Right lobe of liver (tissue), 6 donors: ENCODE data around the gene METTL4. TPM values are rescaled to one million over a fixed set of nuclear protein-coding genes. Genes with fewer than 3 reads are reported as not detected.
"Not testable (repeated sequence)": the region's sequence is repeated elsewhere in the genome, so short reads cannot be mapped to it uniquely, and the experiment has no call there.

Source experiments
- ATAC-seq, 4 donors: fragments of 200-7000 bp; cut with Tn5 transposase; one replicate each; pipeline ENCODE4 v1.9.1; 2020; ENCODE audit warnings: mild to moderate bottlenecking in 4 of 4, moderate library complexity in 4 of 4
- DNase-seq, 3 donors: peaks; one replicate each; pipeline ENCODE4 v3.0.0-alpha.2; 2020
- H3K27ac ChIP-seq, 3 donors: fragments of 200-600 bp; one replicate each; pipeline ENCODE4 v1.8.0; 2022
- H3K27me3 ChIP-seq, 2 donors: fragments of 200-600 bp; one replicate each; pipeline ENCODE4 v1.8.0; 2022
- H3K36me3 ChIP-seq, 4 donors: fragments of 200-600 bp; sonication (generic) in 1 of 4; one replicate each; pipeline versions ENCODE4 v1.5.1 to v1.8.0; 2017 to 2022; ENCODE audit warnings: control low read depth in 1 of 4
- H3K4me1 ChIP-seq, 4 donors: fragments of 200-600 bp; sonication (generic) in 1 of 4; one replicate each; pipeline versions ENCODE4 v1.5.1 to v1.8.0; 2017 to 2022; ENCODE audit warnings: control low read depth in 1 of 4
- H3K4me3 ChIP-seq, 3 donors: fragments of 200-600 bp; one replicate each; pipeline ENCODE4 v1.8.0; 2022
- H3K9me3 ChIP-seq, 4 donors: fragments of 200-600 bp; sonication (generic) in 1 of 4; one replicate each; pipeline versions ENCODE4 v1.5.1 to v1.8.0; 2017 to 2022; ENCODE audit warnings: control low read depth in 1 of 4
- POLR2A ChIP-seq: fragments of 450-650 bp; IDR thresholded peaks from one replicate; pipeline ENCODE4 v1.6.1; 2017; ENCODE audit warnings: antibody characterized with exemption, mild to moderate bottlenecking
- WGBS: methylation state at CpG from one replicate; pipeline ENCODE4 v1.1.6; 2018; ENCODE audit warnings: low coverage, low lambda C conversion rate; ENCODE audit not compliant: insufficient coverage; ENCODE audit errors: missing lambda C conversion rate; 5-methylcytosine and 5-hydroxymethylcytosine counted together
- intact Hi-C, 2 donors: fragments of 100-400 bp; cut with DNase I; formaldehyde crosslinking; loops; one replicate each; pipeline versions ENCODE4 v1.11.2 to v1.14.1; 2022
- total RNA-seq, 6 experiments: library from RNA; depleted of rRNA in 2 of 6; stranded (reverse); fragments of >200 nt in 2 of 6; fragmentation: NEBNext Ultra II Directional in 3 of 6; extraction: Animal tissue kit (Norgen Biotek cat#: 25700) in 3 of 6; gene quantifications; one replicate each; pipeline versions ENCODE4 v1.1.0 to v1.2.4, GENCODE V29; 2016 to 2023
- TF ChIP-seq, protein P1 (sequence below), 4 donors: fragments of 200-600 bp in 3 of 4; fragments of 450-650 bp in 1 of 4; IDR thresholded peaks; one replicate each; pipeline versions ENCODE4 v1.5.1 to v1.8.0; 2016 to 2022; ENCODE audit warnings: antibody characterized with exemption in 4 of 4, mild to moderate bottlenecking in 2 of 4
- donor health status: DM: no; HTN: yes; CAD: no.
- donor health status: DM: no; HTN: no; CAD: no.
- donor health status: DM: no; HTN: no; CAD: no.
- donor health status: DM: no; HTN: yes; CAD: no.
- donor health status: DM: no; HTN: yes; CAD: no.

Gene METTL4
- total RNA-seq, 6 experiments from 2014 or later: 3.2 to 4.9 (median 3.3) TPM

DNA sequence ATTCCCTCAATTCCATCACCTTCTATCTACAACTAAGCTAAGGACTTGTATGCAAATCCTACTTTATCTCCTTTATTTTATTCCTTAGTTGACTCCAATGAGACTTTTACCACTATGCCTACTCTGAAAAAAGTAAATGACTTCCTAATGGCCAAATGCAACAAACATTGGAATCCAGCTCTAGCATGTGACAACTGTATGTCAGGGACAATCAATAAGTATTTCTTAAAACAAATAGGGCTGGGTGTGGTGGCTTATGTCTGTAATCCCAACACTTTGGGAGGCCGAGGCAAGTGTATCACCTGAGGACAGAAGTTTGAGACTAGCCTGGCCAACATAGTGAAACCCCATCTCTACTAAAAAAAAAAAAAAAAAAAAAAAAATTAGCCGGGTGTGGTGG lies 21.8 kb downstream of the METTL4 start:
- no peak for DNase-seq
- WGBS: 48% methylated on average over 2 of the region's 2 CpGs
- no peak for TF ChIP-seq POLR2A
- TF ChIP-seq, protein P1, sequence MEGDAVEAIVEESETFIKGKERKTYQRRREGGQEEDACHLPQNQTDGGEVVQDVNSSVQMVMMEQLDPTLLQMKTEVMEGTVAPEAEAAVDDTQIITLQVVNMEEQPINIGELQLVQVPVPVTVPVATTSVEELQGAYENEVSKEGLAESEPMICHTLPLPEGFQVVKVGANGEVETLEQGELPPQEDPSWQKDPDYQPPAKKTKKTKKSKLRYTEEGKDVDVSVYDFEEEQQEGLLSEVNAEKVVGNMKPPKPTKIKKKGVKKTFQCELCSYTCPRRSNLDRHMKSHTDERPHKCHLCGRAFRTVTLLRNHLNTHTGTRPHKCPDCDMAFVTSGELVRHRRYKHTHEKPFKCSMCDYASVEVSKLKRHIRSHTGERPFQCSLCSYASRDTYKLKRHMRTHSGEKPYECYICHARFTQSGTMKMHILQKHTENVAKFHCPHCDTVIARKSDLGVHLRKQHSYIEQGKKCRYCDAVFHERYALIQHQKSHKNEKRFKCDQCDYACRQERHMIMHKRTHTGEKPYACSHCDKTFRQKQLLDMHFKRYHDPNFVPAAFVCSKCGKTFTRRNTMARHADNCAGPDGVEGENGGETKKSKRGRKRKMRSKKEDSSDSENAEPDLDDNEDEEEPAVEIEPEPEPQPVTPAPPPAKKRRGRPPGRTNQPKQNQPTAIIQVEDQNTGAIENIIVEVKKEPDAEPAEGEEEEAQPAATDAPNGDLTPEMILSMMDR (IDR thresholded peaks at IDR 0.05): no peak
- intact Hi-C loops: no loop called here
- Histone ChIP-seq H3K27ac (no peak overlapping the region), H3K4me1 (no peaks in the 10 kb centered on the region), H3K27me3 (no peaks in the 10 kb centered on the region), H3K36me3 (no peaks in the 10 kb centered on the region), H3K9me3 (no peaks in the 10 kb centered on the region), H3K4me3 (no peak overlapping the region)
- peak in 3 of 4 donors; percentile 54 to 78 (median 69) for ATAC-seq

DNA sequence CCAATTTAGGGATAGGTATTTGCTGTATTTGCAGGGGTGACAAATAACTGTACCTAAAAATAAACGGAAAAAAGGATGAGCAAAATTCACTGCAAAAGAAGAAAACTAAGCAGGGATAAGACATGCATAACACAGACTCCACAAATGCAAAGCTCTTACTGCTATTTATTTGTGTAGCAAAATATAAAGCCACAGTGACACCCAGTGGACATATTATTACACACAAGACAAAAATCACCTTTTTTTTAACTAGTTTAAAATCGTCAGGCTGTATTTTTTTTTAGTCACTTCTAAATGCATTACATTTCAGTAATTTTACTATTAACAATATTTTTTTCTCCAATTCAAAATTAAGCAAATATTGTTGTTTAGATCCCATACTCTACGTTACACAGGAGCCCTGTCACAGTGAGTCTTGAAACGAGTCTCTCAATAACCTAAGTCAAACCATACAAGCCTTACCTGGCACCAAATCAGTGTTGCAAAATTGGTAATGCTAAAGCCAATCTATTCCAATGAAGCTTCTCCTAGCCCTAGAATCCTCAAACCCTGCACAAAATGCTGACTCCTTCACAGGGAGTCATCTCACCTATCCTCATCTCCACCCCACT lies 23.7 kb downstream of the METTL4 start:
- intact Hi-C loops: no loop called here
- Histone ChIP-seq H3K36me3 (peaks cover 0 to 3% (median 0%) of the 10 kb centered on the region in 4 donors), H3K4me3 (no peak overlapping the region), H3K9me3 (no peaks in the 10 kb centered on the region), H3K27ac (no peak overlapping the region), H3K4me1 (no peaks in the 10 kb centered on the region), H3K27me3 (no peaks in the 10 kb centered on the region)
- 24% methylated on average over 4 of the region's 4 CpGs for WGBS
- TF ChIP-seq, protein P1 (IDR thresholded peaks at IDR 0.05): peak; percentile 46 to 65 (median 62)
- TF ChIP-seq POLR2A: no peak
- ATAC-seq (peak; percentile 75 to 81 (median 78)), DNase-seq (no peak)

DNA sequence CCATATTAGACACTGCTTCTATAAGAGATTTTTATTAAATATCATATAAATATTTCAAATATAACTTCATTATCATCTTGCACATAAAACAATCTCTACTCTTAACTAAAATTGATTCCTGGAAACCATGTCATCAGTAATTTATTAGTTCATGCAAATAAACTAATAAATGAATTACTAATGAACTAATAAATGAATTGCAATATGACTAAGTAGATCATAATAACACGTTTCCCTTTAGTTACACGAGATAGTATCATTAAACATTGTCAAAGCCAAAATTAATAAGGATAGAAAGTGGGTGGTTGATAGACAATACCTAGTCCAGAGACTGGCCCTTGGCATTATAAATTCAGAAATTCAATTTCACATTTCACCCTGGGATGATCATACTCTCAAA lies 26.1 kb downstream of the METTL4 start:
- TF ChIP-seq POLR2A: no peak
- TF ChIP-seq, protein P1 (IDR thresholded peaks at IDR 0.05): no peak
- 33% methylated on average over 2 of the region's 2 CpGs for WGBS
- no peaks in the 10 kb centered on the region for H3K4me1 ChIP-seq
- H3K4me3 ChIP-seq: no peak overlapping the region
- H3K9me3 ChIP-seq: no peaks in the 10 kb centered on the region
- DNase-seq: no peak
- no peaks in the 10 kb centered on the region for H3K27me3 ChIP-seq
- intact Hi-C loops: no loop called here
- no peak for ATAC-seq
- H3K36me3 ChIP-seq: peaks cover 0 to 3% (median 0%) of the 10 kb centered on the region in 4 donors
- no peak overlapping the region for H3K27ac ChIP-seq

DNA sequence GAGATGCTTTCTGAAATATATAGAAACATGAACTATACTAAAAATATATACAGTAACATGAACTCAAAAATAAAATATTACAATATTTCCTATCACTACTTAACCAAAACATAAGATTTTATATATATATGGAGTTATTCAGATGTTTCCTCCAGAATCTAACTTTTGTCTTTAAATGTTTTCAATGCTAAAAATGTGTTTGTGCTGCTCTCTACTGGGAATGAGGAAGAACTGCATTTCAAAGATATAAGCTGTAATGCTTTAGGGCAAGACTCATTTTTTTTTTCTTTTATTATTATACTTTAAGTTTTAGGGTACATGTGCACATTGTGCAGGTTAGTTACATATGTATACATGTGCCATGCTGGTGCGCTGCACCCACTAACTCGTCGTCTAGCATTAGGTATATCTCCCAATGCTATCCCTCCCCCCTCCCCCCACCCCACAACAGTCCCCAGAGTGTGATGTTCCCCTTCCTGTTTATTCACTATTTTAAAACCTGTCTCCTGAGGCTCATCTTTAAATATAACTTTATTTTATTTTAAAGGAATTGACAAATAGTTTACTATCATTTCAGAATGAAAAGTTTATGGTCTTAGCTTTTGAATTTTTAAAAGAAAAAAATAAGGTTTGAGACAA lies 29.3 kb downstream of the METTL4 start:
- H3K4me3 ChIP-seq, H3K27me3 ChIP-seq, H3K4me1 ChIP-seq, intact Hi-C loops, DNase-seq, H3K36me3 ChIP-seq, H3K27ac ChIP-seq, H3K9me3 ChIP-seq: not testable (repeated sequence)
- TF ChIP-seq, protein P1 (IDR thresholded peaks at IDR 0.05): peak; percentile 45 to 62 (median 60)
- ATAC-seq: peak; percentile 56 to 66 (median 61)
- 20% methylated on average over 1 of the region's 3 CpGs for WGBS
